HepG2 (cell line): Measurements from ENCODE around the gene HES1. TPM values are rescaled to one million over a fixed set of nuclear protein-coding genes. Genes with fewer than 3 reads are reported as not detected.

Experiments
- BRCA1 ChIP-seq: sonication (generic); formaldehyde crosslinking; IDR thresholded peaks from 2 replicates; pipeline ENCODE4 v1.4.0; 2020; ENCODE audit warnings: missing genetic modification reagents
- FOXM1 ChIP-seq: sonication (generic); formaldehyde crosslinking; IDR thresholded peaks from 2 replicates; pipeline ENCODE4 v1.5.0; 2020; ENCODE audit warnings: missing genetic modification reagents
- GATAD1 ChIP-seq: IDR thresholded peaks from 2 replicates; pipeline ENCODE4 v1.6.1; 2016; ENCODE audit warnings: missing genetic modification reagents, missing compliant biosample characterization
- HNRNPK ChIP-seq: fragments of 200-400 bp; formaldehyde crosslinking; IDR thresholded peaks from 2 replicates; pipeline ENCODE4 v1.6.1; 2018; ENCODE audit warnings: low read length, low read depth, moderate library complexity, mild to moderate bottlenecking; ENCODE audit not compliant: poor library complexity, severe bottlenecking
- KLF11 ChIP-seq: IDR thresholded peaks from 2 replicates; pipeline ENCODE4 v1.6.1; 2016; ENCODE audit warnings: missing compliant biosample characterization
- NCOA2 ChIP-seq: sonication (generic); formaldehyde crosslinking; IDR thresholded peaks from 2 replicates; pipeline ENCODE4 v1.8.0; 2022; ENCODE audit warnings: inconsistent platforms
- PAF1 ChIP-seq: IDR thresholded peaks from 2 replicates; pipeline ENCODE4 v1.6.1; 2016; ENCODE audit warnings: missing genetic modification reagents, missing compliant biosample characterization
- SAP130 ChIP-seq: IDR thresholded peaks from 2 replicates; pipeline ENCODE4 v1.6.1; 2016; ENCODE audit warnings: low read depth
- SNRNP70 ChIP-seq: fragments of 200-400 bp; formaldehyde crosslinking; IDR thresholded peaks from 2 replicates; pipeline ENCODE4 v1.6.1; 2017; ENCODE audit warnings: mild to moderate bottlenecking, low read depth, low read length, moderate library complexity
- SOX13 ChIP-seq, 3 experiments: fragments of 450-650 bp in 1 of 3; sonication (generic) in 1 of 3; formaldehyde crosslinking in 1 of 3; IDR thresholded peaks in 2 of 3; conservative IDR thresholded peaks in 1 of 3; 2 replicates each; pipeline versions ENCODE4 v1.5.0 to v1.6.1; 2016 to 2020; ENCODE audit warnings: antibody characterized with exemption in 1 of 3, mild to moderate bottlenecking in 1 of 3, missing compliant biosample characterization in 1 of 3, missing genetic modification reagents in 1 of 3, moderate library complexity in 1 of 3
- SOX6 ChIP-seq, 2 experiments: fragments of 450-650 bp in 1 of 2; sonication (generic) in 1 of 2; formaldehyde crosslinking in 1 of 2; IDR thresholded peaks; 2 replicates each; pipeline versions ENCODE4 v1.4.0 to v1.6.1; 2017 to 2020; ENCODE audit warnings: antibody characterized with exemption in 1 of 2, mild to moderate bottlenecking in 1 of 2, missing genetic modification reagents in 1 of 2
- SP4 ChIP-seq: sonication (generic); formaldehyde crosslinking; IDR thresholded peaks from 2 replicates; pipeline ENCODE4 v1.8.1; 2023; ENCODE audit warnings: mild to moderate bottlenecking, missing genetic modification reagents
- TBX2 ChIP-seq: sonication (generic); formaldehyde crosslinking; IDR thresholded peaks from 2 replicates; pipeline ENCODE4 v1.5.0; 2020; ENCODE audit warnings: missing genetic modification reagents, mild to moderate bottlenecking, borderline replicate concordance
- TBX3 ChIP-seq: fragments of 450-650 bp; IDR thresholded peaks from 2 replicates; pipeline ENCODE4 v1.6.1; 2017; ENCODE audit warnings: antibody characterized with exemption, mild to moderate bottlenecking, inconsistent platforms, borderline replicate concordance
- TRIM24 ChIP-seq: sonication (generic); formaldehyde crosslinking; IDR thresholded peaks from 2 replicates; pipeline ENCODE4 v1.8.0; 2022; ENCODE audit warnings: mild to moderate bottlenecking, missing genetic modification reagents
- ZFP36L1 ChIP-seq: sonication (generic); formaldehyde crosslinking; IDR thresholded peaks from 2 replicates; pipeline ENCODE4 v1.8.0; 2022; ENCODE audit warnings: mild to moderate bottlenecking, missing genetic modification reagents, moderate library complexity
- ZFX ChIP-seq: sonication (generic); formaldehyde crosslinking; IDR thresholded peaks from 2 replicates; pipeline ENCODE4 v1.4.0; 2020; ENCODE audit warnings: mild to moderate bottlenecking, low read depth, missing genetic modification reagents, moderate library complexity
- ZIK1 ChIP-seq: sonication (generic); formaldehyde crosslinking; IDR thresholded peaks from 2 replicates; pipeline ENCODE4 v1.5.0; 2020; ENCODE audit warnings: mild to moderate bottlenecking, low read depth, missing genetic modification reagents, borderline replicate concordance
- ZNF333 ChIP-seq: sonication (generic); formaldehyde crosslinking; IDR thresholded peaks from 2 replicates; pipeline ENCODE4 v1.4.0; 2020; ENCODE audit warnings: mild to moderate bottlenecking, missing genetic modification reagents, borderline replicate concordance
- ZNF414 ChIP-seq: sonication (generic); formaldehyde crosslinking; IDR thresholded peaks from 2 replicates; pipeline ENCODE4 v1.5.0; 2020; ENCODE audit warnings: missing genetic modification reagents
- ZNF597 ChIP-seq: sonication (generic); formaldehyde crosslinking; IDR thresholded peaks from 2 replicates; pipeline ENCODE4 v1.5.0; 2020; ENCODE audit warnings: missing genetic modification reagents
- ZNF710 ChIP-seq: sonication (generic); formaldehyde crosslinking; IDR thresholded peaks from 2 replicates; pipeline ENCODE4 v1.5.0; 2020; ENCODE audit warnings: mild to moderate bottlenecking, missing genetic modification reagents, borderline replicate concordance
- ZNF768 ChIP-seq: sonication (generic); formaldehyde crosslinking; IDR thresholded peaks from 2 replicates; pipeline ENCODE4 v1.4.0; 2020; ENCODE audit warnings: missing genetic modification reagents
- polyA plus RNA-seq, 8 experiments: library from polyadenylated mRNA; depleted of rRNA in 3 of 8; stranded (reverse) in 7 of 8; unstranded in 1 of 8; fragments of >200 nt; fragmentation: Illumina TruSeq in 4 of 8; extraction: Trizol in 4 of 8; gene quantifications; 2 replicates each; pipeline versions ENCODE4 v1.2.1 to v1.2.3, GENCODE V29; 2011 to 2016; ENCODE audit warnings: low read depth in 4 of 8, missing spikeins in 1 of 8, mixed read lengths in 1 of 8; ENCODE audit not compliant: insufficient read depth in 1 of 8
- total RNA-seq, 5 experiments: library from RNA; depleted of rRNA; stranded (reverse); fragments of >200 nt; fragmentation: Illumina TruSeq; extraction: Trizol; gene quantifications; 2 replicates each; pipeline ENCODE4 v1.2.3, GENCODE V29; 2016; ENCODE audit warnings: low read depth in 1 of 5
- TF ChIP-seq, protein P1 (sequence below): sonication (generic); formaldehyde crosslinking; IDR thresholded peaks from 2 replicates; pipeline ENCODE4 v1.4.0; 2020; ENCODE audit warnings: missing genetic modification reagents

HES1 gene
- total and polyA plus RNA-seq, 2 of the 13 experiments (the other 11 are each of a cell fraction or from before 2014, with no cell fraction given): 15.4 to 19.8 TPM

GRCh38 chr3:194135806-194136518, at the start of gene HES1 (continued):
- TF ChIP-seq, protein P1, sequence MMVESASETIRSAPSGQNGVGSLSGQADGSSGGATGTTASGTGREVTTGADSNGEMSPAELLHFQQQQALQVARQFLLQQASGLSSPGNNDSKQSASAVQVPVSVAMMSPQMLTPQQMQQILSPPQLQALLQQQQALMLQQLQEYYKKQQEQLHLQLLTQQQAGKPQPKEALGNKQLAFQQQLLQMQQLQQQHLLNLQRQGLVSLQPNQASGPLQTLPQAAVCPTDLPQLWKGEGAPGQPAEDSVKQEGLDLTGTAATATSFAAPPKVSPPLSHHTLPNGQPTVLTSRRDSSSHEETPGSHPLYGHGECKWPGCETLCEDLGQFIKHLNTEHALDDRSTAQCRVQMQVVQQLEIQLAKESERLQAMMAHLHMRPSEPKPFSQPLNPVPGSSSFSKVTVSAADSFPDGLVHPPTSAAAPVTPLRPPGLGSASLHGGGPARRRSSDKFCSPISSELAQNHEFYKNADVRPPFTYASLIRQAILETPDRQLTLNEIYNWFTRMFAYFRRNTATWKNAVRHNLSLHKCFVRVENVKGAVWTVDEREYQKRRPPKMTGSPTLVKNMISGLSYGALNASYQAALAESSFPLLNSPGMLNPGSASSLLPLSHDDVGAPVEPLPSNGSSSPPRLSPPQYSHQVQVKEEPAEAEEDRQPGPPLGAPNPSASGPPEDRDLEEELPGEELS (CRISPR knock-in tag): peak; percentile 78
- TF ChIP-seq PAF1 (CRISPR knock-in tag) (no peak), ZNF597 (CRISPR knock-in tag) (no peak), GATAD1 (peak; percentile 64), BRCA1 (CRISPR knock-in tag) (peak; percentile 79; the same call in 1 of the 2 replicates), NCOA2 (CRISPR knock-in tag) (peak; percentile 67), TBX2 (CRISPR knock-in tag) (peak; percentile 71; the same call in 1 of the 2 replicates), ZNF768 (CRISPR knock-in tag) (no peak), SP4 (CRISPR knock-in tag) (peak; percentile 55; the same call in 1 of the 2 replicates), TRIM24 (CRISPR knock-in tag) (no peak), ZNF414 (CRISPR knock-in tag) (peak; percentile 43; the same call in 1 of the 2 replicates), ZNF710 (CRISPR knock-in tag) (no peak), FOXM1 (no peak), KLF11 (CRISPR knock-in tag) (peak; percentile 34; the same call in 1 of the 2 replicates), ZNF333 (CRISPR knock-in tag) (no peak), ZIK1 (CRISPR knock-in tag) (no peak), SOX6 (IDR thresholded peaks at IDR 0.05) (no peak), SOX6 (CRISPR knock-in tag; IDR thresholded peaks at IDR 0.05) (peak; percentile 54), ZFX (peak; percentile 84), TBX3 (peak; percentile 52; the same call in 1 of the 2 replicates), ZFP36L1 (CRISPR knock-in tag) (peak; percentile 89; the same call in 1 of the 2 replicates), SAP130 (CRISPR knock-in tag) (peak; percentile 91), SOX13 (IDR thresholded peaks at IDR 0.05) (no peak), SOX13 (CRISPR knock-in tag; conservative IDR thresholded peaks at IDR 0.05 in 1 of 2, IDR thresholded peaks at IDR 0.05 in 1 of 2) (peak in 1 of 2 experiments; percentile 44; a peak in 1 of 4 replicates), HNRNPK (no peak), SNRNP70 (no peak)
